Parathyroid adenoma (tissue), 2 donors: ENCODE data around the gene HBM.

Experiments used
- H2AFZ ChIP-seq: fragments of 300-600 bp; sonication (generic); one replicate; pipeline ENCODE4 v1.7.0; 2017; ENCODE audit warnings: antibody characterized with exemption, mild to moderate bottlenecking
- H3K27ac ChIP-seq: fragments of 300-600 bp; sonication (generic); one replicate; pipeline ENCODE4 v1.7.0; 2017
- H3K27me3 ChIP-seq: fragments of 300-600 bp; sonication (generic); one replicate; pipeline ENCODE4 v1.7.0; 2017; ENCODE audit warnings: low read length; ENCODE audit not compliant: control insufficient read depth, insufficient read depth
- H3K36me3 ChIP-seq: fragments of 300-600 bp; sonication (generic); one replicate; pipeline ENCODE4 v1.7.0; 2017; ENCODE audit warnings: low read length; ENCODE audit not compliant: control insufficient read depth, insufficient read depth
- H3K4me1 ChIP-seq: fragments of 300-600 bp; sonication (generic); one replicate; pipeline ENCODE4 v1.7.0; 2017; ENCODE audit warnings: control low read depth
- H3K4me2 ChIP-seq: fragments of 300-600 bp; sonication (generic); one replicate; pipeline ENCODE4 v1.7.0; 2017; ENCODE audit warnings: low read length
- H3K4me3 ChIP-seq: fragments of 300-600 bp; sonication (generic); one replicate; pipeline ENCODE4 v1.7.0; 2017; ENCODE audit warnings: low read depth, low read length
- H3K79me2 ChIP-seq: fragments of 300-600 bp; sonication (generic); one replicate; pipeline ENCODE4 v1.7.0; 2017; ENCODE audit warnings: control low read depth
- H3K9ac ChIP-seq: fragments of 300-600 bp; sonication (generic); one replicate; pipeline ENCODE4 v1.7.0; 2017; ENCODE audit warnings: mild to moderate bottlenecking
- H3K9me3 ChIP-seq: fragments of 300-600 bp; sonication (generic); one replicate; pipeline ENCODE4 v1.7.0; 2017; ENCODE audit warnings: low read length; ENCODE audit not compliant: control insufficient read depth
- TF ChIP-seq, protein P1 (sequence below): fragments of 300-600 bp; sonication (generic); IDR thresholded peaks from one replicate; pipeline ENCODE4 v1.7.0; 2017; ENCODE audit warnings: antibody characterized with exemption, mild to moderate bottlenecking
- donor health status: primary hyperparathyroidism.

The HBM gene

DNA sequence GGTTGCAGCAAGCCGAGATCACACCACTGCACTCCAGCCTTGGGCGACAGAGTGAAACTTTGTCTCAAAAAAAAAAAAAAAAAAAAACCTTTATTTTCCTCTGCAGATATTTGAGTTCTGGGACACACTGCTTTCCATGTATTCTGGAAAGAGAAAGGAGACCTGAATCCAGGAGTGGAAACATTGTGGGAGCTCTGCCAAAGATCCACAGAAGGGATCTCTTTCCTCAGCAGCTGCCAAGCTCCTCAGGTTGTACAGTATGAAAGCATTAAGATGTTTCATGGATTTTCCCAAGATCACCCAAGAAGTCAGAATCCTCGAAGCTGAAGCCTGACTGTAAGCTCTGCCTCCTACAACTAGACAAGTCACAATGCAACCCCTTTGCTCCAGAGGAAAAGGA, 40.8 kb upstream of the HBM start:
- Histone ChIP-seq H3K36me3 (no peaks in the 10 kb centered on the region), H3K4me1 (no peaks in the 10 kb centered on the region), H2AFZ (no peak overlapping the region), H3K4me2 (no peak overlapping the region), H3K9me3 (no peaks in the 10 kb centered on the region), H3K9ac (no peak overlapping the region), H3K79me2 (peaks cover 3% of the 10 kb centered on the region), H3K4me3 (no peak overlapping the region), H3K27me3 (no peaks in the 10 kb centered on the region), H3K27ac (no peak overlapping the region)
- TF ChIP-seq, protein P1, sequence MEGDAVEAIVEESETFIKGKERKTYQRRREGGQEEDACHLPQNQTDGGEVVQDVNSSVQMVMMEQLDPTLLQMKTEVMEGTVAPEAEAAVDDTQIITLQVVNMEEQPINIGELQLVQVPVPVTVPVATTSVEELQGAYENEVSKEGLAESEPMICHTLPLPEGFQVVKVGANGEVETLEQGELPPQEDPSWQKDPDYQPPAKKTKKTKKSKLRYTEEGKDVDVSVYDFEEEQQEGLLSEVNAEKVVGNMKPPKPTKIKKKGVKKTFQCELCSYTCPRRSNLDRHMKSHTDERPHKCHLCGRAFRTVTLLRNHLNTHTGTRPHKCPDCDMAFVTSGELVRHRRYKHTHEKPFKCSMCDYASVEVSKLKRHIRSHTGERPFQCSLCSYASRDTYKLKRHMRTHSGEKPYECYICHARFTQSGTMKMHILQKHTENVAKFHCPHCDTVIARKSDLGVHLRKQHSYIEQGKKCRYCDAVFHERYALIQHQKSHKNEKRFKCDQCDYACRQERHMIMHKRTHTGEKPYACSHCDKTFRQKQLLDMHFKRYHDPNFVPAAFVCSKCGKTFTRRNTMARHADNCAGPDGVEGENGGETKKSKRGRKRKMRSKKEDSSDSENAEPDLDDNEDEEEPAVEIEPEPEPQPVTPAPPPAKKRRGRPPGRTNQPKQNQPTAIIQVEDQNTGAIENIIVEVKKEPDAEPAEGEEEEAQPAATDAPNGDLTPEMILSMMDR: no peak

DNA sequence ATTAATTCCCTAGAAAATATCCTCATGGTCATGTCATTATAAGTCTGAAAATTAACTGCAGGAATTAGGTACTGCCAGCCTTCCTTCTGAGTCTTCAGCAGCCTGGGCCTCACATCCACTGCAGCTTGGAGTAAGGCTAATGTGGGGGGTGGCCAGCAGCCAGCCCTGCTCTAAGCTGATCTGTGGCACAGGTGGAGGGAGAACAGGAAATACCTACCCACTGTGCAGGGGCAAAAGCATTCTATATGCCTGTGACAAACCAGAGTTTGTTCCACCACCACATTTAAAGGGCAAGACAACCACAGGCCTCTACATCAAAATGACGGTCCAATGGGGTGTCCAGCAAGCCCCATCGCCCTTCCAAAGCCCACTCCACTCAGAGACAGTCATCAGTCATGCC, 36.7 kb upstream of the HBM start:
- H3K27ac ChIP-seq: no peak overlapping the region
- TF ChIP-seq, protein P1: no peak
- no peaks in the 10 kb centered on the region for H3K27me3 ChIP-seq
- H3K4me2 ChIP-seq: no peak overlapping the region
- H3K4me1 ChIP-seq: no peaks in the 10 kb centered on the region
- H3K9me3 ChIP-seq: no peaks in the 10 kb centered on the region
- no peak overlapping the region for H3K4me3 ChIP-seq
- no peak overlapping the region for H2AFZ ChIP-seq
- H3K79me2 ChIP-seq: peaks cover 5% of the 10 kb centered on the region
- H3K9ac ChIP-seq: no peak overlapping the region
- H3K36me3 ChIP-seq: no peaks in the 10 kb centered on the region

DNA sequence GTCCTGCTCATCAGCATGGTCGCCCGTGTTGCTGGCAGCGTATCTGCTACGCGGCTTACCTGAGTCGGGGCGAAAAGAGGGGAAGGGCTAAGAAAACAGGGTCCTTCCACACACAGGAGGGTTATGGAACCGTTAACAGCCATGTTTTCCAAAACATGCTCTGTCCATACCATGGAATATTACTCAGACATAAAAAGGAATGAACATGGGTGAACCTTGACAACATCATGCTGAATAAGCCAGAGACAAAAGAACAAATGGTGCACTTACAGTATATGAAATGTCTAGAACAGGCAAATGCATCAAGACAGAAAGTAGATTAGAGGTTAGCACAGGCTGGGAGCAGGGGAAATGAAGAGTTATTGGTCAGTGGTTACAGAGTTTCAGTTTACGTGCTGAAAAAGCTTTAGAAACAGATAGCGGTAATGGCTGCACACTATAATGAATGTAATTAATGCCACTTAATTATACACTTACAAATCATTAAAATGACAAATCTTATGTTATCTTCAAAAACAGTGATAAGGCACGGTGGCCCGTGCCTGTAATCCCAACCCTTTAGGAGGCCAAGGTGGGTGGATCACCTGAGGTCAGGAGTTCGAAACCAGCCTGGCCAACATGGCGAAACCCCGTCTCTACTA, 35.1 kb upstream of the HBM start:
- Histone ChIP-seq H3K4me1 (no peaks in the 10 kb centered on the region), H3K79me2 (peaks cover 7% of the 10 kb centered on the region), H3K4me3 (no peak overlapping the region), H3K9me3 (no peaks in the 10 kb centered on the region), H2AFZ (no peak overlapping the region), H3K9ac (no peak overlapping the region), H3K4me2 (no peak overlapping the region), H3K27ac (no peak overlapping the region), H3K27me3 (no peaks in the 10 kb centered on the region), H3K36me3 (no peaks in the 10 kb centered on the region)
- TF ChIP-seq, protein P1: no peak

DNA sequence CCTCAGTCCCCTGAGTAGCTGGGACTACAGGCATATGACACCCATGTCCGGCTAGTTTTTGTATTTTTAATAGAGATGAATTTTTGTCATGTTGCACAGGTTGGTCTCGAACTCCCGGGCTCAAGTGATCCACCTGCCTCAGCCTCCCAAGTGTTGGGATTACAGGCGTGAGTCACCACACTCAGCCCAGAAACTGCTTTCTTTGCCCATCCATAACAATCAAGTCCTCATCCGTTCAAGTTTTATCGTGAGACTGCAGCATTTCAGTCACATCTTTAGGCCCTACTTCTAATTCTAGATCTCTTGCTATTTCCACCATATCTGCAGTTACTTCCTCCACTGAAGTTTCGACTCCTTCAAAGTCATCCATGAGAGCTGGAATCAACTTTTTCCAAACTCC, 33.7 kb upstream of the HBM start:
- Histone ChIP-seq H2AFZ (no peak overlapping the region), H3K27ac (no peak overlapping the region), H3K36me3 (no peaks in the 10 kb centered on the region), H3K9ac (no peak overlapping the region), H3K4me1 (no peaks in the 10 kb centered on the region), H3K4me3 (no peak overlapping the region), H3K79me2 (peaks cover 7% of the 10 kb centered on the region), H3K27me3 (no peaks in the 10 kb centered on the region), H3K9me3 (no peaks in the 10 kb centered on the region), H3K4me2 (no peak overlapping the region)
- TF ChIP-seq, protein P1: no peak

DNA sequence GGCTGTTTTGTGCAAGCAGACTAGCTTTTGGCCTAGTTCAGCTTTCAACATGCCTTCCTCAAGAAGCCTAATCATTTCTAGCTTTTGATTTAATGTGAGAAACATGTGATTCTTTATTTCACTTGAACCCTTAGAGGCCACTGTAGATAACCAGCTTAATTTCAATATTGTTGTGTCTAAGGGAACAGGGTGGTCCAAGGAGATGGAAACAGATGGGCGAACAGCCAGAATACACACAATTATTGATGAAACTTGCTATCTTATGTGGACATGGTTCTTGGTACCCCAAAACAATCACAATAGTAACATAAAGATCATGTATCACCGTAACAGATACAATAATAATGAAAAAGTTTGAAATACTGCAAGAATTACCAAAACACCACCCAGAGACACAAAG, 32.1 kb upstream of the HBM start:
- Histone ChIP-seq H3K27ac (no peak overlapping the region), H2AFZ (no peak overlapping the region), H3K36me3 (no peaks in the 10 kb centered on the region), H3K27me3 (no peaks in the 10 kb centered on the region), H3K4me1 (no peaks in the 10 kb centered on the region), H3K4me3 (no peak overlapping the region), H3K4me2 (no peak overlapping the region), H3K9ac (no peak overlapping the region), H3K79me2 (peaks cover 10% of the 10 kb centered on the region), H3K9me3 (no peaks in the 10 kb centered on the region)
- TF ChIP-seq, protein P1: no peak
